Measurements from ENCODE around the gene TMBIM1.

TMBIM1 gene

GRCh38 chr2:218234521-218234920, 57.8 kb downstream of the TMBIM1 start:
- Mint-ChIP-seq H3K27me3 (no peaks in the 10 kb centered on the region), H3K4me3 (no peak overlapping the region), H3K9me3 (no peaks in the 10 kb centered on the region), H3K36me3 (ENCODE audit: low read depth) (peaks cover 97% of the 10 kb centered on the region), H3K4me1 (ENCODE audit: low read depth) (peaks cover 26% of the 10 kb centered on the region), H3K27ac (no peak overlapping the region)
- intact Hi-C loops (cut with micrococcal nuclease) = no loop called here

- Mint-ChIP-seq H3K27ac (no peak overlapping the region), H3K27me3 (no peaks in the 10 kb centered on the region), H3K9me3 (no peaks in the 10 kb centered on the region), H3K4me1 (ENCODE audit: low read depth) (peaks cover 30% of the 10 kb centered on the region), H3K4me3 (no peak overlapping the region), H3K36me3 (ENCODE audit: low read depth) (peaks cover 93% of the 10 kb centered on the region)
- intact Hi-C loops (cut with micrococcal nuclease) = no loop called here
Observed at GRCh38 chr2:218233543-218233942, 58.8 kb downstream of the TMBIM1 start.

- intact Hi-C loops (cut with micrococcal nuclease) = no loop called here
- Mint-ChIP-seq H3K4me1 (ENCODE audit: low read depth) (peaks cover 56% of the 10 kb centered on the region), H3K27me3 (no peaks in the 10 kb centered on the region), H3K4me3 (no peak overlapping the region), H3K27ac (peak overlapping the region; percentile 39), H3K9me3 (no peaks in the 10 kb centered on the region), H3K36me3 (ENCODE audit: low read depth) (peaks cover 95% of the 10 kb centered on the region)
Observed at GRCh38 chr2:218230882-218231281, 61.4 kb downstream of the TMBIM1 start.

GRCh38 chr2:218229851-218230250, 62.5 kb downstream of the TMBIM1 start:
- Mint-ChIP-seq H3K4me1 (ENCODE audit: low read depth) (peaks cover 67% of the 10 kb centered on the region), H3K27me3 (no peaks in the 10 kb centered on the region), H3K36me3 (ENCODE audit: low read depth) (peaks cover 95% of the 10 kb centered on the region), H3K9me3 (no peaks in the 10 kb centered on the region), H3K4me3 (no peak overlapping the region), H3K27ac (peak overlapping the region; percentile 48)
- intact Hi-C loops (cut with micrococcal nuclease) = loop anchor here (1.0 kb wide), 1 partner anchor 12 kb away; no protein-coding TSS in a partner anchor

- peaks cover 73% of the 10 kb centered on the region for H3K4me1 Mint-ChIP-seq (ENCODE audit: low read depth)
- H3K4me3 Mint-ChIP-seq = peak overlapping the region; percentile 40
- H3K27me3 Mint-ChIP-seq = no peaks in the 10 kb centered on the region
- no peaks in the 10 kb centered on the region for H3K9me3 Mint-ChIP-seq
- H3K36me3 Mint-ChIP-seq (ENCODE audit: low read depth) = peaks cover 95% of the 10 kb centered on the region
- intact Hi-C loops (cut with micrococcal nuclease) = loop anchor here (1.0 kb wide), 1 partner anchor 11 kb away; no protein-coding TSS in a partner anchor
- peak overlapping the region; percentile 48 for H3K27ac Mint-ChIP-seq
Observed at GRCh38 chr2:218229239-218229638, 63.1 kb downstream of the TMBIM1 start.

- intact Hi-C loops (cut with micrococcal nuclease) = loop anchor here (1.0 kb wide), 1 partner anchor 10 kb away; no protein-coding TSS in a partner anchor
- Mint-ChIP-seq H3K4me3 (peak overlapping the region; percentile 40), H3K36me3 (ENCODE audit: low read depth) (peaks cover 95% of the 10 kb centered on the region), H3K9me3 (no peaks in the 10 kb centered on the region), H3K27me3 (no peaks in the 10 kb centered on the region), H3K27ac (peak overlapping the region; percentile 48), H3K4me1 (ENCODE audit: low read depth) (peaks cover 76% of the 10 kb centered on the region)
Observed at GRCh38 chr2:218228366-218229090, 63.8 kb downstream of the TMBIM1 start.

- Mint-ChIP-seq H3K27me3 (no peaks in the 10 kb centered on the region), H3K9me3 (no peaks in the 10 kb centered on the region), H3K4me3 (no peak overlapping the region), H3K36me3 (ENCODE audit: low read depth) (peaks cover 94% of the 10 kb centered on the region), H3K4me1 (ENCODE audit: low read depth) (peaks cover 78% of the 10 kb centered on the region), H3K27ac (peak overlapping the region; percentile 48)
- intact Hi-C loops (cut with micrococcal nuclease) = no loop called here
Observed at GRCh38 chr2:218226903-218227302, 65.4 kb downstream of the TMBIM1 start.
